Endothelial cell of umbilical vein (primary cell): Measurements from ENCODE around the gene TSPAN8.

Experiments
- EZH2 ChIP-seq: IDR thresholded peaks from 2 replicates; pipeline ENCODE4 v1.6.1; 2012; ENCODE audit warnings: borderline replicate concordance, low read depth, mild to moderate bottlenecking, moderate library complexity, low read length, inconsistent platforms; ENCODE audit not compliant: severe bottlenecking
- GATA2 ChIP-seq: IDR thresholded peaks from 2 replicates; pipeline ENCODE4 v1.7.0; 2011; ENCODE audit warnings: low read depth, mild to moderate bottlenecking, moderate library complexity, mixed read lengths, low read length; ENCODE audit not compliant: insufficient read length, insufficient read depth
- MYC ChIP-seq: IDR thresholded peaks from one replicate; pipeline ENCODE4 v1.6.1; 2011; ENCODE audit warnings: mild to moderate bottlenecking, low read depth, low read length
- POLR2A ChIP-seq: IDR thresholded peaks from 2 replicates; pipeline ENCODE4 v1.6.1; 2012; ENCODE audit warnings: low read depth, mild to moderate bottlenecking, control low read depth, low read length
- POLR2AphosphoS5 ChIP-seq: IDR thresholded peaks from 2 replicates; pipeline ENCODE4 v1.6.1; 2012; ENCODE audit warnings: low read depth, mild to moderate bottlenecking, control low read depth, low read length, moderate library complexity; ENCODE audit not compliant: insufficient read depth
- TF ChIP-seq, protein P1 (sequence below), 2 donors: IDR thresholded peaks; 1 replicate in 1 of 2; 2 replicates in 1 of 2; pipeline ENCODE4 v1.5.1; 2011; ENCODE audit warnings: low read length in 2 of 2, mild to moderate bottlenecking in 2 of 2, moderate library complexity in 2 of 2, control low read depth in 1 of 2, inconsistent platforms in 1 of 2, low read depth in 1 of 2; ENCODE audit not compliant: insufficient read depth in 1 of 2; ENCODE audit errors: extremely low read depth in 1 of 2
- TF ChIP-seq, protein P2 (sequence below): IDR thresholded peaks from 2 replicates; pipeline ENCODE4 v1.6.1; 2011; ENCODE audit not compliant: insufficient read depth, insufficient read length

DNA sequence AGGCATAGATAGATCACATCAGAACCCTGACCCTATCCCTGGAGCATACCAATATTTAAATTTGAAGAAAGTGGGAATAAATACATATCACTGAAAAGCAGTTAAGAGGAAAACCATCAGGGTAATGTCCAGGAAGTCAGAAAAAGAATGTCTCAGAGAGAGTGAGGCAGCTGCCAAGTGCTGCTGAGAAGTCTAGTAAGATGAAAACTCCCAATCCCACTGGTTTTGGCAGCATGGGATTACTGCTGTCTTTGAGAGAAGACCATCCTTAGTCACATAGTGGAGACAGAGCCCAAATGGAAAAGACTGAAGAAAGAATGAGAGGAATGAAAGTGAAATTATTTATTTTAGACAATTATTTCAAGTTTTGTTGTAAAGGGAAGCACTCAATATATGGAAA lies 11.5 kb upstream of the TSPAN8 start:
- TF ChIP-seq, protein P1, sequence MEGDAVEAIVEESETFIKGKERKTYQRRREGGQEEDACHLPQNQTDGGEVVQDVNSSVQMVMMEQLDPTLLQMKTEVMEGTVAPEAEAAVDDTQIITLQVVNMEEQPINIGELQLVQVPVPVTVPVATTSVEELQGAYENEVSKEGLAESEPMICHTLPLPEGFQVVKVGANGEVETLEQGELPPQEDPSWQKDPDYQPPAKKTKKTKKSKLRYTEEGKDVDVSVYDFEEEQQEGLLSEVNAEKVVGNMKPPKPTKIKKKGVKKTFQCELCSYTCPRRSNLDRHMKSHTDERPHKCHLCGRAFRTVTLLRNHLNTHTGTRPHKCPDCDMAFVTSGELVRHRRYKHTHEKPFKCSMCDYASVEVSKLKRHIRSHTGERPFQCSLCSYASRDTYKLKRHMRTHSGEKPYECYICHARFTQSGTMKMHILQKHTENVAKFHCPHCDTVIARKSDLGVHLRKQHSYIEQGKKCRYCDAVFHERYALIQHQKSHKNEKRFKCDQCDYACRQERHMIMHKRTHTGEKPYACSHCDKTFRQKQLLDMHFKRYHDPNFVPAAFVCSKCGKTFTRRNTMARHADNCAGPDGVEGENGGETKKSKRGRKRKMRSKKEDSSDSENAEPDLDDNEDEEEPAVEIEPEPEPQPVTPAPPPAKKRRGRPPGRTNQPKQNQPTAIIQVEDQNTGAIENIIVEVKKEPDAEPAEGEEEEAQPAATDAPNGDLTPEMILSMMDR (IDR thresholded peaks at IDR 0.05; ENCODE audit: extremely low read depth in 1 of 2, insufficient read depth in 1 of 2, low read depth in 1 of 2, low read length in 2 of 2), result no peak
- TF ChIP-seq POLR2AphosphoS5 (no peak), MYC (no peak), POLR2A (no peak), GATA2 (no peak), EZH2 (no peak)
- TF ChIP-seq, protein P2, sequence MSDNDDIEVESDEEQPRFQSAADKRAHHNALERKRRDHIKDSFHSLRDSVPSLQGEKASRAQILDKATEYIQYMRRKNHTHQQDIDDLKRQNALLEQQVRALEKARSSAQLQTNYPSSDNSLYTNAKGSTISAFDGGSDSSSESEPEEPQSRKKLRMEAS, result no peak
